SW480 (cell line): ENCODE results near the gene ASXL3.
A peak's percentile ranks its signal among the peaks of the same experiment; 100 is the strongest.

ENCODE experiments used
- DNase-seq: peaks from one replicate; pipeline ENCODE4 v3.0.0-alpha.2; 2016; ENCODE audit warnings: low spot score

ASXL3 gene

DNA sequence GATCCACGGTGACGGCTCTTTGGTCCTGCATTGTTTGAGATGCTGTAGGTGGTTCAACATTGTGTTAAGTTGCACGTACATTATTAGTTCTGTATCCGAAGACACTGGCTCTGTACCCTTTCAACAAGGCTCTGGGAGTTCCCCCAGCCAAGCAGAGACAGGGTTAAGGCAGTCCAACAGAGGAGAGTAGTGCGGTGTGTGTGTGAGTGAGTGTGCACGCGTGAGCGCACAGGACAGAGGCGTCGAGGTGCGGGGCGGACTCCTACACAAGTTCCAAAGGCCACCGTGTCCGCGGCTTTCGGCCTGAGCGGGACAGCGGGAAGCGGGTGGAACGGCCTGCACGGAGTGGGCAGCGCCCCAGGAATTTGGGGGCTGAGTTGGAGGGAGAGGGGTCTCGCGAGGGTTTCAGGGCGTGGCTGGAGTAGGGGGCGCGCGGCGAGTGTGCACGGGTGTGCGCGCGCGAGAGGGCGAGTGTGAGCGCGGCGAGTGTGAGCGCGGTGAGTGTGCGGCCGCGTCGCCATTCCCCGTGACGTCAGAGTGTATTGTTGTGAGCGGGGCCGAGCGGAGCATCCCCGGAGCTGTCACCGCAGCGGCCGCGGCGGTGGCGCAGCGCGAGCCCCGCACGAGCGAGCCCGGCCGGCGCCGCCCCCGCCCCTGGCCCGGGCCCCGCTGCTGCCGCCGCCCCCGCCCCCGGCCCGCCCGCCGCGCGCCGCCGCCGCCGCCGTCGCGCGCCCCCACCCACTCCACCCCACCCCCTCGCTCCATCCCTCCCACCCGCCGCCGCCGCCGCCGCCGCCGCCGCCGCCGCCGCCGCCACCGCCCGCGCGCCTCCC, at the start of gene ASXL3:
Gene ASXL3, plus strand, starts transcription at position 535 of the 833 bp plus-strand sequence. CDS start 413 bp downstream, outside the sequence.
- DNase-seq: peak; percentile 5

DNA sequence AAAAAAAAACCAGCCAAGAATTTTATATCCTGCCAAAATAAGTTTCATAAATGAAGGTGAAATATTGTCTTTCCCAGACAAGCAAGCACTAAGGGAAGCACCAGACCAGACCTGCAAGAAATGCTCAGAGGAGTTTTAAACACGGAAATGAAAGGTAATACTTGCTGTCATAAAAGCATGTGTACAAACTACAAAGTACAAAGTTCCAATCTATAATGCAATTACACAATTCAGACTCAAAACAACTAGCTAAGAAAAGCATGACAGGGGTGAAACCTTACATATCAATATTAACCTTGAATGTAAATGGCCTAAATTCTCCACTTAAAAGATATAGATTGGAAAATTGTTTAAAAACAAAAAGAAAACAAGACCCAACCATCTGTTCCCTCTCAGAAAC, 45.0 kb upstream of the ASXL3 start:
- no peak for DNase-seq

DNA sequence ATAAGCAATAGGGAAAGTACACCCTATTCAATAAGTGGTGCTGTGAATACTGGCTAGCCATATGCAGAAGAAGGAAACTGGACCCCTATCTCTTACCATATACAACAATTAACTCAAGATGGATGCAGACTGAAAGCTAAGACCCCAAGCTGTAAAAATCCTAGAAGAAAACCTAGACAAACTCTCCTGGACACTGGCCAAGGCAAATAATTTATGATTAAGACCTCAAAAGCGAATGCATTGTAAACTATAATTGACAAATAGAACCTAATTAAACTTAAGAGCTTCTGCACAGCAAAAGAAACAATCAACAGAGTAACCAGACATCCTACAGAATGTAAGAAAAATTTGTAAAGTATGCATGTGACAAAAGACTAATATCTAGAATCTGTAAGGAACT, 41.1 kb upstream of the ASXL3 start:
- no peak for DNase-seq

DNA sequence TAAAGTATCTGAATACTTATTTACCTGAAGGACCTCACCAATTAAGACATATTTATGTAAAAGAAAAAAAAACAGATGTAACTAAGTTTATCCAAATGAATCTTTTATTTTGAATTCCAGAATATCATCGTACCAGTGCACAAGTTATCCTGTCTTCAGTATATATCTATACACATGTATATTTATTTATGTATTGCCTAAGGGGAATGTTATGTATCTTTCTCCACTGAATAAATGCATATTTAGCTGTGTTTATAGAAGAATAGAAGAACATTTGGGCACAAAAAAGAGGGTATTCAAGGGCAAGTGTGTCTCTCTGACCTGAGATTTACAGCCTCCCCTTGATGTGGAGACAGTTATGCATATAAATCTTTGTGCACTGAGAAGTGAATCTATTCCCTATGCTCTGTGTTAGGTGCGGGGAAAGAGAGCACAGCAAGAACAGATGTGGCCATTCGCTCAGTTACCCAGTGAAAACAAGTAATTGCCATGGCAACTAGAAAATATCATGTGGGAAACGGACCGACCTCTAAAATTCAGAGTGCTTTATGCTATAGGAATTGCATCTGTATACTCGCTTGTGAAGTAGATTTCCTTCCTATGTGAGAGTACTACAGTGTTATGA, 39.5 kb upstream of the ASXL3 start:
- no peak for DNase-seq

DNA sequence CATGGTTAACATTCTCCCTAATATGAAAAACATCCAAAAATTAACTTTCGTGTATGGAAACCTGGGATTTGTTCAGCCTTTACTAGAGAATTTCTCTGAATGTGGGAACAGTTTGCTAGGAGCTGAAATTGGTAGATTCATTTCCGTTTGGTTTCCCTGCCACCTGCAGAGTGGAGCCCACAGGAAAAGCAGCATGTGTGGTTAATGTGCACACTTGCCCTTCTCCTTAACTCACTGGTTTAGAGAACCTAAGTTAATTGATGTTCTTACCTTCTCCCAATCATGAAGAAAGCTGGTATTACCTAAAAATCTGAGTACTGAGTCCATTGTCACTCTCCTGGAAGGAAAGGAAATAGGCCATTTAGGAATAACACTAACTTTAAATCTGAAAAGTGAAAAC, 37.6 kb upstream of the ASXL3 start:
- no peak for DNase-seq

DNA sequence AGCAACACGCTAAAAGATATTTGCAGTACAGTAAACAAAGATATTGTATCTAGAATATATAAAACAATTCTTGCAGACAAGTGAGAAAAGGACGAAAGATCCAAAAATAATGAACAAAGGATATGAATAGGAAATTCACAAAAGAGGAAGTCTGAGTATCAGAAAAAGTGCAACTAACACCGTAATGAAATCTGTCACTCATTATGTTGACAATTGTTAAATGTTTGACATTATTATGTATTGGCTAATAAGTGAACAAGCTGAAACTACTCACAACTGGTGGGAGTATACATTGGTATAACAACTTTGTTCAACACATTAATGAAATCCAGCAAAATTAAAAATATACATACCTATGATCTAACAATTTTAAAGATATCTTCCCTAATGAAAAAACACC, 36.7 kb upstream of the ASXL3 start:
- DNase-seq: no peak

DNA sequence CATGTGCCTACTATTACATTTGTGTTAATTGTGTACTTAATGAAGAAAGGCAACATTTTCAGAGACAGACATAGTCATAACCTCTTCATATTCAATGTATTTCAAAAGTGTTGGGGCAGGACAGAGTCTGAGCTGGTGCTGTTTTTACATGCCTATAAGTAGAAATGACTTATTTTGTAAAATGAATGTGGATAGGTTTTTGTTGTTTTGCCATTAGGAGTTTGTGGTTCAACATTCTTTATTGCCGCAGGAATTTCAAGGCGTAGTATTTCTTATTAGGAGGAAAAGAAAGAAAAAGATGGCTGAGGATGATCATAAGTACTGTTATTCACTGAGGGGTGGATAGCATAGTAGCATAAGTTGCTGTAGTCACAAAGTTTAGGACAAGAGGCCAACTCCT, 21.2 kb upstream of the ASXL3 start:
- no peak for DNase-seq

DNA sequence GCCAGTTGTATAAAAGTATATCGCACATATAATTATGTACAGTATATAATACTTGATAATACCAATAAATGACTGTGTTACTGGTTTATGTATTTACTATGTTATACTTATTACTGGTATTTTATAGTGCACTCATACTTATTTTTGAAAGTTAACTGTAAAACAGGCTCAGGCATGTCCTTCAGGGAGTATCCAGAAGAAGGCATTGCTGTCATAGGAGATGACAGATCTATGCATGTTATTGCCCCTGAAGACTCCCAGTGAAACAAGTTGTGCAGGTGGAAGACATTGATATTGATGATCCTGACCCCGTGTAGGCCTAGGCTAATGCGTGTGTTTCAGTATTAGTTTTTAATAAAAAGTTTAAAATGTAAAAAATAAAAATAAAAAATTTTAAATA, 20.3 kb upstream of the ASXL3 start:
- no peak for DNase-seq

DNA sequence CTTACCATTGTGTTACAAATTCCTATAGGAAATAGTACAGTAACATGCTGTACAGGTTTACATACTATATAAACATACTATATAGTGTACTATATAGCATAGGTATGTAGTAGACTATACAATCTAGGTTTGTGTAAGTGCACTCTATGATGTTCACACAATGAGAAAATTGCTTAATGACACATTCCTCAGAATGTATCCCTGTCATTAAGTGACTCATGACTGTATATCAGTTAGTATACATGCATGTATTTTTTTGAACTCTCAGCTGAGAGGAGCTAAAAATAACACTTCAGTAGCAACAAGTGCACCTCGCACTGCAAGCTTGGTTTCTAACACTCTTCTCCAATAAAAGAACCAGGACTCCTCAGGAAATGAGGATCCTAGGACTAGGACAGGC, 19.5 kb upstream of the ASXL3 start:
- no peak for DNase-seq

DNA sequence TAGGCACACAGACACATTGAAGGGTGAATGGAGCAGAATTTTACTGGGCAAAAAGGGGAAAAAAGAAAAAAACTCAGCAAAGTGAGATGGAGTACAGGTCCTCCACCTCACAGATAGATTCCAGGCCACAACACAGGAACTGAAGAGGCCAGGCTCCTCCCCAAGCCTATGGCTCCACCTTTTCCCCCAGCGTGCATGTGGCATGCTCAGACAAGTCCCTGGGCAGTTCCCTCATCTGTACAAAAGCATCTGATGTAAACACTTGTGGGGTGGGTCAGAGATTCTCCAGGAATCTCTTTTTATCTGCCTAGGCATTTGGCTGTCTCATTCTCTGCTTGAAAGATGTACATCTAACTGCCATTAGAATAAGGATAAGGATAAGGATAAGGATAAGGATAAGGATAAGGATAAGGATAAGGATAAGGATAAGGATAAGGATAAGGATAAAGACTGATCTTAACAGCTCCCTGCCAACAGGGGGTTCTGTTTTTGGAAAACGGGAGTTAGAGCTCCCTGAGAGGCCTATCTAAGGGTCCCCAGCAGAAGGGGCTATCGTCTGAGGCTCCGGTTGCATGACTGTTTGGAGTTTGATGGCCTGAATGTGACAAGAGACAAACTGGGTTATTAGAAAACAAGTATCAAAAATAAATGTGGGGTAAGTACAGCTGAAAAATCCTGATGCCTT, 17.2 kb upstream of the ASXL3 start:
- DNase-seq: no peak

DNA sequence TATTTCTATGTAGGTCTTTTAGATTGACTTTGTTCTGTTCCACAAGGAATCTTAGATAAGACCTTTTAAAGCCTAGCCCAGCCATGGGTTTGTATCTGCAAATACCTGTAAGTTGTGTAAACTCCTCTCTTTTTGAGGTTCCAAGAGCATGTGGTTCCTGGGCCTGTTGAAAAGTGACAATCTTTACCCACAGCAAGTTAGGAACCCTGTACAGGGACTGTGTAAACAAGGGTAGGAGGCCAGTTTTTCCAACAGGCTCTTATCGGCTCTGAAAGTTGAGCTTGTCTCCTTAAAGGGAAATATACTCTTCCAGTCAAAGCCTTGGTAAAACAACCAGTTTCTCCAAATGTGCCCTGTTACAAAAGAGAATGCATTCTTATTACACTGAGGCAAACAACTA, 15.3 kb upstream of the ASXL3 start:
- DNase-seq: no peak

DNA sequence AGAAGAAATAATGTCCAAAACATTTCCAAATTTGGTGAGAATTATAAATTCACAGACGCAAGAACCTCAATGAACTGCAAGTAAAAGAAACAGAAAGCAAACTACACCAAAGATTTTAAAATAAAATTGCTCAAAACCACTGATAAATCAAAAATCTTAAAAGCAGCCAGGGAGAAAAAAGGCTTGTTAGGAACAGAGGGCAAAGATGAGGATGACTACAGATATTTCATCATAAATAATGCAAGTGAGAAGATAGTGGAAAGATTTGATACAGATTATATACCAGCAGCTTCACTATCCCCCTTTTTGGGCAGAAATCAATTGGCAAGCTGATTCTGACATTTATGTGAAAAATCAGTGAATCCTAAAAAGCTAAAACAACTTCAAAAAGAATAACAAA, 10.3 kb upstream of the ASXL3 start:
- no peak for DNase-seq

DNA sequence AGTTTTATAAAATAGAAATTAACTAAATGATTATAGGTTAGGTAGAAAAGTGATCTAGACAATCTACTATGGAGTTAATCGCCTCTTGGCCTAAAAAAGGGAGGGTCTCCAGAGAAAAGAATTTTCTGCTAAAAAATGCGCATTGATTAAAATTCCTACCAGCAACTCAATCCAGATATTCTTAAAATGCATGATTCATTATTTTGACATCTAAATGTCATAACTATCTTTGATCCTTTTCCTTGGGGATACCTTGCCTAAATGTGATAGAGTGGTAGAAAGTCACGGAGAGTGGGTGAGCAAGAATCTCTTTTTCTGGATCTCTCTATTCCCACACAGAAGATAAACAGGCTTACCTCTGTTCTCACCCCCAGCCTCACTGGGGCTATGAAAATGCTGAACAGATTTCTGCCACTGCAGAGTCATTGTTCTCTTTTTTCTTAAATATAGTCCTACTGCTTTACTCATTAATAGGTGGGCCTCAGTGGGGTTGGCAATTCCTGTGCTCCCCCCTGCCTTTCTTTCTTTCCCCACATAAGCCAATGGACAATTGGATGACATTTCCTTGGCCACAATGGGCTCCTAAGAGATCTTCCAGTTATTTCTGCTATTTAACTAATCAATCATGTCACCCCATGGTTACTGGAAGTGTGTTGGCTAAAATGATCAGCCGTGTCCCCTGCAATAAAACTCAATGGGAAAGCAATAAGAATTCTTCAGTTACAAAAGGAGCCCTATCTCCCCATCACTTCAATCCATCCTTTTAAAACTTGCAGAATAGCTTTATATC, 5.8 kb upstream of the ASXL3 start:
- no peak for DNase-seq

DNA sequence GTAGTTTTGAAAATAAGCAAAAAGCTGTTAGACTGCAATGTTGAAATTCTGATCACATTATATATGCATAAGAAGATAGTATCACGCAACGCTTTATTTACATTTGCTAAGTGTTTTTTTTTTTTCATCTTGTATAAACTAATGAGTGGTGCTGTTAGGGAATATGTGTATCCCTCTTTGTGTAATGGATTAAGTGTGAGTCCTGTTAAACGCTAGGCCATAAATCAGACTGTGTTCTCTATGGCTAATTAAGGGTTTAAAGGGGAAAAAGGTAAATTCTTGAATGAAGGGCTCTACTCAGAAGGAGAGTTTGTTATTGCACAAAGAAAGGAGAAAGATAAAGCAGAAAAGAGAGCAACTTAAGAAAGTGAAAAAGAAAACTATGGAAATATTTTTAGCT, 4.8 kb upstream of the ASXL3 start:
- no peak for DNase-seq

DNA sequence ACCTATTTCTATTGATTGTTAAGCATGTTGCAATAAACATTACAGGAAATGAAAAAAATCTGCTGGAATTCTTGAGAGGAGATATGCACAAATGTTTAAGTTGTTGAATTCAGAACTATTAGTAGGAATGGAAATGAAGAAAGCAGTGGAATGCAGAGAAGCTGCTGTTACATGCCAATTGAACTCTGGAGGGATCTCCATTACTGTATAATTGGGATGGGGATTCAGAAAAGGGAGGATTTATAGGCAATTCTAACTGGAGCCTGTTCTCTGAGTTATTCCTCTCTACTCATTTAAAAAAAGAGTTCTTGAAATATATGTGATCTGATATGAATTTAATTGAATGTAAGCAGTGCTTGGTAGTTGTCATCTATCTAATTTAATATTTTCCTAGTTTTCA, 2.6 kb upstream of the ASXL3 start:
- DNase-seq: no peak

DNA sequence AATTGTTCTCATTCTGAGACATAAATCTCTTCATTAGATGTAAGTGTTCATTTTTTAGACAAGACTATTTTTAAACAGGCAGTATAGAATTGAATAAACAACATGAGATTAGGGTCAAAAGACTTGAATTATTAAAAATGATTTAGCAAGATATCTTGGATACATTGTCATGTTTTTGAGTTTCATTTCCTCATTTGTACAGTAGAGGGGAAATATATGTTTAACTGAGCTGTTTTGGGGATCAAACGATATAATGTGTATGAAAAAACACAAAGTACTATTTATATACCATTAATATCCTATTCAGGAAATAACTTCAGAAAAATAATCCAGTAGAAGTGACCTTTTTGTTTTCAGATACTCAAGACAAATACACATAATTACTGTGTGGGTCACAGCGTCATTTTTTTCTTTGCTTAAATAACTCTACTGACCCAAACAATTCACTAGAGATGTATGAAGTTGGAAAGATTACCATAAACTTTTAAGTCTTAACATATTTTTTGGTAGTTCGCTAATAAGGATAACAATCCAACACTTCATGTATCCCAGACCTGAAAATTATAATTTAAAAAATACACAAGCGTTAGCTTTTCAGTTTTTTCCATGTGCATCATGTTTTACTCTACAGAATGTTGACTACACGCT, 896 bp upstream of the ASXL3 start:
- no peak for DNase-seq

DNA sequence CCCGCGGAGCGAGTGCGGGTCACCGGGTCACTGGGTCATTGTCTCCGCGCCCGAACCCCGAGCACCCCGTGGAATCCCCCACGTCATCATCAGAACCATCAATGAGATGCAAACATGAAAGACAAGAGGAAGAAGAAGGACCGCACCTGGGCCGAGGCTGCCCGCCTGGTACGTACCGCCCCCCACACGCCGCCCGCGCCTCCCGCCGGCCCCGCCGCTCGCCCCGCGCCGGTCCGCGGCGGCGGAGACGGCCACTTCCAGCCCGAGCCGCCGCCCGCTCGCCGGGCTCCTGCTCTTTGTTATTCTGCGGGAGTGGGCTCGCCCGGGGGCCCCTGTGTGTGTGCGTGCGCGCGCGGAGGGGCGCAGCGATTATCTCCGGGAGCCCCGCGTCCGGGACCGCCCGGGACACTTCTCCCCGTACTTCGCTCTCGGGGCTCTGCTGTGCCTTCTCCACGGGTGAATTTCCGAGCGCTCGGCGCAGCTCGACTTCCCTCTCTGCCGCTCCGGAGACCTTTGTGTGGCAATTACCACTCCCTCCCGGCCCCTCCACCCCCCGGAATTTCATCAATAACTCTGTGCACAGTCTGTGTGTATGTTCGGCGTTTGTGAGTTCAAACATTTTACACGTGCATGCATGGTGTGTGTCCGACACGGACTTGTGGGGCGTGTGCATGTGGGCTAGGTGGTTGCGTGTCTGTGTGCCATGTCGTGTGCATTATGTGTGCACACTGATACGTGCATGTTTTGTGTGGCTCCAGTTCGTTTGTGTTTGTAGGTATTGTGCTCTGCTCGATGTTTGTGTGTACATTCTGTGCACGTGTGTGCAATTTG, 714 bp downstream of the ASXL3 start:
- no peak for DNase-seq

DNA sequence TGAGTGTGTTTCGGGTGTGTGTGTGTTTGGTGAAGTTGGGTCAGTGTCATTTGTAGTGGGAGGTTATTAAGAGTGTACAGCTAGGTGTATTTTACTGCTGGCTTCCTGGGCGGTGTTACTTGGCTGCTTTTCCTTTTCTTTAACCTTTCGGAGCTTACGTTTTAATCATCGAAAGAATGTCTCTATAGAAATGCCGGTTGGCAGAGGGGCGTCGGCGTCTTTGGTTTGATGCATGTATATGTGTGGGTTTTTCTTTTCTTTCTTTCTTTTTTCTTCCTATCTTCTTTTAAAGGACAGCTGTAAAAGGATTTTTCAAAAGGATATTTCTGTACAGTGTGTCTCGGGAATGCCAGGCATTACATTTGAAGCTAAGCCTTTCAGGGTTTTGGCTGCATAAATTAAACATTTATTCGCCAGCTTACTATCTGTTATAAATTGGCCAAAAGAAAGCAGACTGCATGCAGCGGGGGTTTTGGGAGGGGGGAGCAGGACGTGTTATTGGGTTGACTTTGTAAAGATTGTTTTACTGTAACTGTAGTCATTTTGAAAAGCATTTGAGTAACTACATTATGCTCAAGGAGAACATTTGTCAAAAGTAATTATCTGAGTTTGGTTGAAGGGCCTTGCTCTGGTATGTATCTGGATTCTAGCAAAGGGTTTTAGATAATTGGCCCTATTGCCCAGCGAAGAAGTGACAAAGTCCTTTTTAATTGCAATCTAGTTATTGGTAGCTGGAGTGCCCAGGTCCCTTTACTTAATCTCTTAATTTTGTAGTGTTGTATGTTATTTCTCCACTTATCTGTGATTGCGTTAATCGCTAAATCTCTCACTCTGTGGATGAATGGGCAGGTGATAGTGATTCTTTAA, 1.6 kb downstream of the ASXL3 start:
- DNase-seq: no peak

DNA sequence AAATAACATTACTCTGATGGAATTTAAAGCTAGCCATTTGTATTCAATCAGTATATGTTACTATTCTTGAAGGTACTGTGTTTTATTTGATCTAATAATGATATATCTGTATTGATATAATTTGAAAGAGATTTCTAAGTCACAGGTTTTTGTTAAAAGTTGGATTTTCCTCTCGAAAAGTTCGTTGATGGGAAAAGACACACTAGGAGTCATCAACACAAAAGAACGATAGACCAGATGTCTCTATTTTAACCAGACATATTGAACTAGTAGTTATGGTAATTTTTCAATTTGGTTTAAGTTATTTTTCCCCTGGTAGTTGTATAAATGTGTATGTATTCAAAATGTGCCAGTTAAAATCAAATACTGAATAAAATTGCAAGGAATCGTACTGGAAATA, 2.5 kb downstream of the ASXL3 start:
- DNase-seq: no peak

DNA sequence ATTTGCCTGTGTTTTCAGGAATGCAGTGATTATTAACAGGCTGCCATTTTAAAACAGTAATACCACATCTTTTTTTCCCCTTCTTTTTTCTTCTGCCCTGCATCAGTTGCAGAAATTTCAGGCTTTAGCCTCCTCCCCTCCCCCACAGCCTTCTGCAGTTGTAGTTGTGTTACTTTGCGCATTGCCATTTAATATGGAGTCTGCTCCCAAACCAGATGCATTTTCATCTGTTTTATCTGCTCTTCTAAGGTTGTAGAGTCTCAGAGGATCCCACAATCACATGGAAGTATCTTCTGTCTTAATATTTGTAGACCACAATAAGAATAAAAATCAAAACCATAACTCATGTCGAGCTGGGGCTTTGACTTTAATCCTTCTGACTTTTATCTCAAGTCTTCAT, 3.8 kb downstream of the ASXL3 start:
- DNase-seq: no peak
